ENCODE data around the gene PTPRT. TPM values are rescaled to one million over a fixed set of nuclear protein-coding genes. Genes with fewer than 3 reads are reported as not detected.

Gene PTPRT
- total RNA-seq, 3 donors from 2014 or later = 0.32 to 6.3 (median 4.9) TPM

DNA sequence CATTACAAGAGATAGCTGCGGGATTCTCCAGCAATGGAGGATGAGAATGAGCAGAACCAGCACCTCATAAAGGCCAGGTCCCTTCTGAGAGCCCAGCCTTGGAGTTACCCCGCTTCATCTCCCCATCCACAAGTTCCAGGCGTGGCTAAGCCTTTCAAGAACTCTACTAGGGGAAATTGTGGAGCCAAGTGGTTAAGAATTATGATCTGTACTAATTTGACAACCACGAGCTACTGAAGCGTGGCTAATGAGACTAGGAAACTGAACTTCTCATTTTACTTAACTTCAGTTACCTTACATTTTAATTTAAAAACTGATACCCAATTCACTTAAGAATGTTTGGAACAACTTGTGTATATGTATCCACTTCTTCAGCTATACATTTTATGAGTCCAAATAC lies 401.0 kb downstream of the PTPRT start:
- H3K27me3 ChIP-seq = no peaks in the 10 kb centered on the region
- H3K4me3 ChIP-seq = no peak overlapping the region
- H3K9me3 ChIP-seq = no peaks in the 10 kb centered on the region
- no peaks in the 10 kb centered on the region for H3K36me3 ChIP-seq
- H3K4me1 ChIP-seq = no peaks in the 10 kb centered on the region
- no peak overlapping the region for H3K27ac ChIP-seq
- DNase-seq (ENCODE audit: low spot score in 2 of 2) = no peak
- intact Hi-C loops (cut with DNase I; ENCODE audit: low total_unique reads) = no loop called here
- TF ChIP-seq POLR2AphosphoS5 (IDR thresholded peaks at IDR 0.05) (no peak), POLR2A (IDR thresholded peaks at IDR 0.05) (no peak)
- TF ChIP-seq, protein P1, sequence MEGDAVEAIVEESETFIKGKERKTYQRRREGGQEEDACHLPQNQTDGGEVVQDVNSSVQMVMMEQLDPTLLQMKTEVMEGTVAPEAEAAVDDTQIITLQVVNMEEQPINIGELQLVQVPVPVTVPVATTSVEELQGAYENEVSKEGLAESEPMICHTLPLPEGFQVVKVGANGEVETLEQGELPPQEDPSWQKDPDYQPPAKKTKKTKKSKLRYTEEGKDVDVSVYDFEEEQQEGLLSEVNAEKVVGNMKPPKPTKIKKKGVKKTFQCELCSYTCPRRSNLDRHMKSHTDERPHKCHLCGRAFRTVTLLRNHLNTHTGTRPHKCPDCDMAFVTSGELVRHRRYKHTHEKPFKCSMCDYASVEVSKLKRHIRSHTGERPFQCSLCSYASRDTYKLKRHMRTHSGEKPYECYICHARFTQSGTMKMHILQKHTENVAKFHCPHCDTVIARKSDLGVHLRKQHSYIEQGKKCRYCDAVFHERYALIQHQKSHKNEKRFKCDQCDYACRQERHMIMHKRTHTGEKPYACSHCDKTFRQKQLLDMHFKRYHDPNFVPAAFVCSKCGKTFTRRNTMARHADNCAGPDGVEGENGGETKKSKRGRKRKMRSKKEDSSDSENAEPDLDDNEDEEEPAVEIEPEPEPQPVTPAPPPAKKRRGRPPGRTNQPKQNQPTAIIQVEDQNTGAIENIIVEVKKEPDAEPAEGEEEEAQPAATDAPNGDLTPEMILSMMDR (IDR thresholded peaks at IDR 0.05) = no peak

DNA sequence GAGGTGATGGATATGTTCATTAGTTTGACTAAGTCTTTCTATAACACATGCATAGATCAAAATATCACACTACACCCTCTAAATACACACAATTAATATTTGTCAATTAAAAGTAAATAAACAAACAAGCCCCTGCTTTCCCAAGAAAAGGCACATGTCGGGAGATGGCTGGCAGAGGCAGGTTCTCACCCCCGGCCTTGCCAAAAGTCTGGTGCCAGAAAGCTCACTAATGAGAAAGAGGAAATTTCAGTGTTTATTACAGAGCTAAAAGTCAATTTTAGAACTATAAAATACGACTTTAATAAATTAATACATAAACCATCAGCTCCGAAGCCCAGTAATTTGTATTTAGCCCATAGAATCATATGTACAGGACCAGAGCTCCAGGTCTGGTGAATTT lies 404.7 kb downstream of the PTPRT start:
- H3K36me3 ChIP-seq = no peaks in the 10 kb centered on the region
- intact Hi-C loops (cut with DNase I; ENCODE audit: low total_unique reads) = no loop called here
- no peak overlapping the region for H3K4me3 ChIP-seq

DNA sequence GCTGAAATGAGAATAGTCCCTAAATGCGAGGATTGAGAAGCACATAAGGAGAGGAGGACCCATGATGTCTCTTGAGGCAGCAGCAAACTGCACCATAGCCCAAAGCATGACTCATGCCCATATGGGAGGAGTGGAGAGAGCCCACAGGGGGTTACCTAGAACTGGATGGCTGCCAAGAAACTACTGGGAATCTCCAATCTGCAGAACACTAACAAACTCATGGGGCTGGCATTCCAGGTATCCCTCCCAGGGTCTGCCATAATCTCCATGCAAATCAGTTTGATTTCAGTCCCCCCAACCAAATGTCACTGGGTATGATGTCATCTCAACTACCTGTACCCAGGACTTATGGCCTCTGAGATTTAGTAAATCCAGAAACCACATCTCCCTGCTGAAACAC lies 410.5 kb downstream of the PTPRT start:
- Histone ChIP-seq H3K27ac (no peak overlapping the region), H3K4me3 (no peak overlapping the region), H3K27me3 (no peaks in the 10 kb centered on the region), H3K9me3 (no peaks in the 10 kb centered on the region), H3K36me3 (no peaks in the 10 kb centered on the region), H3K4me1 (no peaks in the 10 kb centered on the region)
- intact Hi-C loops (cut with DNase I; ENCODE audit: low total_unique reads) = no loop called here
- TF ChIP-seq POLR2AphosphoS5 (IDR thresholded peaks at IDR 0.05) (no peak), POLR2A (IDR thresholded peaks at IDR 0.05) (no peak)
- TF ChIP-seq, protein P1 (IDR thresholded peaks at IDR 0.05) = no peak
- no peak for DNase-seq (ENCODE audit: low spot score in 2 of 2)

More for the DNA sequence above, 404.7 kb downstream of the PTPRT start:
- no peak for DNase-seq (ENCODE audit: low spot score in 2 of 2)
- H3K27me3 ChIP-seq = no peaks in the 10 kb centered on the region
- TF ChIP-seq POLR2AphosphoS5 (IDR thresholded peaks at IDR 0.05) = no peak
- H3K9me3 ChIP-seq = no peaks in the 10 kb centered on the region
- no peaks in the 10 kb centered on the region for H3K4me1 ChIP-seq
- no peak overlapping the region for H3K27ac ChIP-seq

DNA sequence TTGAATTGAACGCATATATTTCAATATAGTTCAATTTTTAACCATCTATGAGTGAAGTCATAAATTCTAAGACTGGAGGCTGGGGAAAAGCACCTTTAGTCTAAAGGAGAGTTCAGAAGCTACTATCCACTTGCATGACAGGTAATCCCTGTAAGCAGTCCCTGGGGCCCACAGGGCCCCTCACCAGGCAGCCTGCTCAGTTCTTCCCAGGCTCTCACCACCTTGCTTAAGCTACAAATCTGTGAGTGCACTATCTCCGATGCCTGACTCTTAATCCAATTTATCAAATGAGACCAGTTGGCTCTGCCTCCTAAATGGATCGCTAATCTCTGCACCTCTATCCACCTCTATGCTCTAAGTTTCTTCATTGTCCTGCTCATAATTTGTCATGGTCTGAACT lies 413.8 kb downstream of the PTPRT start:
- intact Hi-C loops (cut with DNase I; ENCODE audit: low total_unique reads) = loop anchor here (2.0 kb wide), 1 partner anchor 71 kb away; no protein-coding TSS in a partner anchor
- no peaks in the 10 kb centered on the region for H3K36me3 ChIP-seq
- TF ChIP-seq POLR2AphosphoS5 (IDR thresholded peaks at IDR 0.05) (no peak), POLR2A (IDR thresholded peaks at IDR 0.05) (no peak)
- TF ChIP-seq, protein P1 (IDR thresholded peaks at IDR 0.05) = no peak

DNA sequence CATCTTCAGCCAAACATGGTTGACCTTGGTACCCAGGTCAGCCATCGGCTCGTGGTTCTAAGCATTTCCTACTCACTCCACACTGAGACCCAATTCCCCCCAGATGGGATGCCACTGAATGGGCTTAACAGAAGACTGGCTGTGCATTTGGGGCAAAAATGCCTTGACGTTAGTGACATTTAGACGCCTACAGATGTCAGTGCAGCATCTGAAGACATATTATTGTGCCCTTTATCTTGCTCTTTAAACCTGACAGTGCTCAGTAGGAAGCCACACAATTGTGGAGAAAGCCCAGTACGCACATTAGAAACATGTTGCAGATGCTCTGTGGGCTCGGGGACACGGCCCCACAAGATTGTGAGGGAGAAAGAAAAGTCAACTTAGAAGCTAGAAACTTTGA lies 414.7 kb downstream of the PTPRT start:
- H3K36me3 ChIP-seq = no peaks in the 10 kb centered on the region
- H3K27ac ChIP-seq = no peak overlapping the region
- TF ChIP-seq, protein P1 (IDR thresholded peaks at IDR 0.05) = no peak
- no peak overlapping the region for H3K4me3 ChIP-seq
- H3K4me1 ChIP-seq = no peaks in the 10 kb centered on the region
- DNase-seq (ENCODE audit: low spot score in 2 of 2) = no peak
- no peaks in the 10 kb centered on the region for H3K9me3 ChIP-seq
- H3K27me3 ChIP-seq = no peaks in the 10 kb centered on the region
- intact Hi-C loops (cut with DNase I; ENCODE audit: low total_unique reads) = loop anchor here (2.0 kb wide), 1 partner anchor 72 kb away; no protein-coding TSS in a partner anchor

More for the DNA sequence above, 413.8 kb downstream of the PTPRT start:
- H3K4me1 ChIP-seq = no peaks in the 10 kb centered on the region
- H3K27ac ChIP-seq = no peak overlapping the region
- H3K4me3 ChIP-seq = no peak overlapping the region
- H3K27me3 ChIP-seq = no peaks in the 10 kb centered on the region
- no peak for DNase-seq (ENCODE audit: low spot score in 2 of 2)
- H3K9me3 ChIP-seq = no peaks in the 10 kb centered on the region

DNA sequence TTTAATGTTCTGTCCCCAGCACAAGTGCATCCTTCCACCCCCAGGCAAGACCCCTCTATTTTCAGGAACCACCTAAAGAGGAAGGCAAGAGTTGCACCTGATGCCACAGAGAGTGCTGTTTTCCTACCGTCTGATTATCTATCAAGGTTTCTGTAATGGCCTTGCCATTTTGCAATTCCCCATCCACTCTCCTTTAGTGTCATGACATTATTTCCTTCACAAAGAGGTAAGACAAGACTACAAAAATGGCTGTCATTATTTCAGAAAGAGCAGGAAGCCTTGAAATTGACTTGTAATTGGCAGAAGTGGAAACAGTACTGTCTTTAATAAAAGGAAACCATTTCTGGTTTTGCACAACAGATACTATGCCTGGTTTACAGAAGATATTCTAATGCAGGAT lies 426.7 kb downstream of the PTPRT start:
- Histone ChIP-seq H3K4me1 (no peaks in the 10 kb centered on the region), H3K27me3 (no peaks in the 10 kb centered on the region), H3K36me3 (no peaks in the 10 kb centered on the region), H3K4me3 (no peak overlapping the region), H3K27ac (no peak overlapping the region), H3K9me3 (no peaks in the 10 kb centered on the region)
- TF ChIP-seq POLR2AphosphoS5 (IDR thresholded peaks at IDR 0.05) = no peak
- TF ChIP-seq POLR2A (IDR thresholded peaks at IDR 0.05) = no peak
- TF ChIP-seq, protein P1 (IDR thresholded peaks at IDR 0.05) = no peak
- intact Hi-C loops (cut with DNase I; ENCODE audit: low total_unique reads) = no loop called here
- DNase-seq (ENCODE audit: low spot score in 2 of 2) = no peak

Measured in breast epithelium (tissue), 4 donors.